Right lobe of liver (tissue), 6 donors: ENCODE measurements around the gene GLIS1. TPM values are rescaled to one million over a fixed set of nuclear protein-coding genes. Genes with fewer than 3 reads are reported as not detected.

Experiments
- ATAC-seq, 4 donors: fragments of 200-7000 bp; cut with Tn5 transposase; one replicate each; pipeline ENCODE4 v1.9.1; 2020; ENCODE audit warnings: mild to moderate bottlenecking in 4 of 4, moderate library complexity in 4 of 4
- DNase-seq, 3 donors: peaks; one replicate each; pipeline ENCODE4 v3.0.0-alpha.2; 2020
- H3K27ac ChIP-seq, 3 donors: fragments of 200-600 bp; one replicate each; pipeline ENCODE4 v1.8.0; 2022
- H3K27me3 ChIP-seq, 2 donors: fragments of 200-600 bp; one replicate each; pipeline ENCODE4 v1.8.0; 2022
- H3K36me3 ChIP-seq, 4 donors: fragments of 200-600 bp; sonication (generic) in 1 of 4; one replicate each; pipeline versions ENCODE4 v1.5.1 to v1.8.0; 2017 to 2022; ENCODE audit warnings: control low read depth in 1 of 4
- H3K4me1 ChIP-seq, 4 donors: fragments of 200-600 bp; sonication (generic) in 1 of 4; one replicate each; pipeline versions ENCODE4 v1.5.1 to v1.8.0; 2017 to 2022; ENCODE audit warnings: control low read depth in 1 of 4
- H3K4me3 ChIP-seq, 3 donors: fragments of 200-600 bp; one replicate each; pipeline ENCODE4 v1.8.0; 2022
- H3K9me3 ChIP-seq, 4 donors: fragments of 200-600 bp; sonication (generic) in 1 of 4; one replicate each; pipeline versions ENCODE4 v1.5.1 to v1.8.0; 2017 to 2022; ENCODE audit warnings: control low read depth in 1 of 4
- POLR2A ChIP-seq: fragments of 450-650 bp; IDR thresholded peaks from one replicate; pipeline ENCODE4 v1.6.1; 2017; ENCODE audit warnings: antibody characterized with exemption, mild to moderate bottlenecking
- WGBS: methylation state at CpG from one replicate; pipeline ENCODE4 v1.1.6; 2018; ENCODE audit warnings: low coverage, low lambda C conversion rate; ENCODE audit not compliant: insufficient coverage; ENCODE audit errors: missing lambda C conversion rate; 5-methylcytosine and 5-hydroxymethylcytosine counted together
- intact Hi-C, 2 donors: fragments of 100-400 bp; cut with DNase I; formaldehyde crosslinking; loops; one replicate each; pipeline versions ENCODE4 v1.11.2 to v1.14.1; 2022
- total RNA-seq, 6 experiments: library from RNA; depleted of rRNA in 2 of 6; stranded (reverse); fragments of >200 nt in 2 of 6; fragmentation: NEBNext Ultra II Directional in 3 of 6; extraction: Animal tissue kit (Norgen Biotek cat#: 25700) in 3 of 6; gene quantifications; one replicate each; pipeline versions ENCODE4 v1.1.0 to v1.2.4, GENCODE V29; 2016 to 2023
- TF ChIP-seq, protein P1 (sequence below), 4 donors: fragments of 200-600 bp in 3 of 4; fragments of 450-650 bp in 1 of 4; IDR thresholded peaks; one replicate each; pipeline versions ENCODE4 v1.5.1 to v1.8.0; 2016 to 2022; ENCODE audit warnings: antibody characterized with exemption in 4 of 4, mild to moderate bottlenecking in 2 of 4
- donor health status: DM: no; HTN: yes; CAD: no.
- donor health status: DM: no; HTN: no; CAD: no.
- donor health status: DM: no; HTN: no; CAD: no.
- donor health status: DM: no; HTN: yes; CAD: no.
- donor health status: DM: no; HTN: yes; CAD: no.

GLIS1 gene
- total RNA-seq, 6 experiments from 2014 or later: not detected

DNA sequence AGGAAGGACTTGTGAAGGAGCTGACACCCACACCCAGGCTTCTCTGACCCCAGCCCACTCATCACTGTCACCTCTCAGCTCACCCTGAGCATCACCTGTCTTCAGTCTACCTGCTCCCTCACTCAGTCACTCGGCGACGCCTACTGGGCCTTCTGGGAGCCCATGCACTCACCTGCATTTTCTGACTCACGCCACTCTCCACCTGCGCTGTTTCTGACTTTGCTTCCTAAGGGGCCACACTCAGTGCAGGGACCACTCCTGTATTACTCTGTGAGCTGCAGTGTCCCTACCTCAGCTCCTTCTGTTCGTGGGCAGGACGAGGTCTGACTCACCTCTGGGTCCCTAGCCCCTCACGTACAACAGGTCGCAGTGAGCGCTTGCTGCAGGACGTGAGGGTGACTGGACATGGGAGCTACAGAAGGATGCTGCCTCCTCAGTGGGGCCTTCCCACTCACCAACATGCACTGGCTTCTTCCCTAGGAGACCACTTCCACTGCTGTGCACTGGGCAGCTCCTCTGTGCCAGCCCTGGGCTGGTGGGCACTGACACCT is 102.3 kb downstream of the GLIS1 start:
- Histone ChIP-seq H3K27me3 (no peaks in the 10 kb centered on the region), H3K36me3 (no peaks in the 10 kb centered on the region), H3K4me1 (no peaks in the 10 kb centered on the region), H3K4me3 (no peak overlapping the region), H3K9me3 (no peaks in the 10 kb centered on the region), H3K27ac (no peak overlapping the region)
- DNase-seq: peak in 2 of 3 donors; percentile 28 to 33
- WGBS: 72% methylated on average over 9 of the region's 11 CpGs
- no peak for ATAC-seq
- TF ChIP-seq, protein P1, sequence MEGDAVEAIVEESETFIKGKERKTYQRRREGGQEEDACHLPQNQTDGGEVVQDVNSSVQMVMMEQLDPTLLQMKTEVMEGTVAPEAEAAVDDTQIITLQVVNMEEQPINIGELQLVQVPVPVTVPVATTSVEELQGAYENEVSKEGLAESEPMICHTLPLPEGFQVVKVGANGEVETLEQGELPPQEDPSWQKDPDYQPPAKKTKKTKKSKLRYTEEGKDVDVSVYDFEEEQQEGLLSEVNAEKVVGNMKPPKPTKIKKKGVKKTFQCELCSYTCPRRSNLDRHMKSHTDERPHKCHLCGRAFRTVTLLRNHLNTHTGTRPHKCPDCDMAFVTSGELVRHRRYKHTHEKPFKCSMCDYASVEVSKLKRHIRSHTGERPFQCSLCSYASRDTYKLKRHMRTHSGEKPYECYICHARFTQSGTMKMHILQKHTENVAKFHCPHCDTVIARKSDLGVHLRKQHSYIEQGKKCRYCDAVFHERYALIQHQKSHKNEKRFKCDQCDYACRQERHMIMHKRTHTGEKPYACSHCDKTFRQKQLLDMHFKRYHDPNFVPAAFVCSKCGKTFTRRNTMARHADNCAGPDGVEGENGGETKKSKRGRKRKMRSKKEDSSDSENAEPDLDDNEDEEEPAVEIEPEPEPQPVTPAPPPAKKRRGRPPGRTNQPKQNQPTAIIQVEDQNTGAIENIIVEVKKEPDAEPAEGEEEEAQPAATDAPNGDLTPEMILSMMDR (IDR thresholded peaks at IDR 0.05): no peak
- no peak for TF ChIP-seq POLR2A
- intact Hi-C loops: no loop called here

DNA sequence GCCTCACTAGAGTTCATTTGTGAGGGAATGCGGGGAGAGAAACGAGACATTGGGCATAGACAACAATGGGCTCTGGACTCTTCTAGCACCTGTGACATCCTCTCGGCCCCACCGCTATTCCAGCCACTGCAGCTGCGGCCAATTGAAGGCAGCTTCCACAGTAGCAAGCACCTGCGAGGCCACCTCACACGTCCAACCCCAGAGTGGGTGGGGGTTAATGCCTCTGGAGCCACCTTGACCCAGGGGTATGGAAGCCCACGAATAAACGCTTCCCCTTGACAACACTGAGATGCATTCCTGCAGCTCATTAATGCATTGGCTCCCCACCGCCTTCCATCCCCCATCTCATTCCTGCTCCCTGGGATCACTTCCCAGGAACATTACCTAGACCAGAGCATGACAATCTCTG is 104.4 kb downstream of the GLIS1 start:
- Histone ChIP-seq H3K27ac (no peak overlapping the region), H3K27me3 (no peaks in the 10 kb centered on the region), H3K4me1 (no peaks in the 10 kb centered on the region), H3K9me3 (no peaks in the 10 kb centered on the region), H3K36me3 (no peaks in the 10 kb centered on the region), H3K4me3 (no peak overlapping the region)
- ATAC-seq (no peak), DNase-seq (peak in 2 of 3 donors; percentile 15 to 40)
- WGBS: 50% methylated on average over 5 of the region's 10 CpGs
- intact Hi-C loops: no loop called here
- TF ChIP-seq, protein P1 (IDR thresholded peaks at IDR 0.05): no peak
- no peak for TF ChIP-seq POLR2A

DNA sequence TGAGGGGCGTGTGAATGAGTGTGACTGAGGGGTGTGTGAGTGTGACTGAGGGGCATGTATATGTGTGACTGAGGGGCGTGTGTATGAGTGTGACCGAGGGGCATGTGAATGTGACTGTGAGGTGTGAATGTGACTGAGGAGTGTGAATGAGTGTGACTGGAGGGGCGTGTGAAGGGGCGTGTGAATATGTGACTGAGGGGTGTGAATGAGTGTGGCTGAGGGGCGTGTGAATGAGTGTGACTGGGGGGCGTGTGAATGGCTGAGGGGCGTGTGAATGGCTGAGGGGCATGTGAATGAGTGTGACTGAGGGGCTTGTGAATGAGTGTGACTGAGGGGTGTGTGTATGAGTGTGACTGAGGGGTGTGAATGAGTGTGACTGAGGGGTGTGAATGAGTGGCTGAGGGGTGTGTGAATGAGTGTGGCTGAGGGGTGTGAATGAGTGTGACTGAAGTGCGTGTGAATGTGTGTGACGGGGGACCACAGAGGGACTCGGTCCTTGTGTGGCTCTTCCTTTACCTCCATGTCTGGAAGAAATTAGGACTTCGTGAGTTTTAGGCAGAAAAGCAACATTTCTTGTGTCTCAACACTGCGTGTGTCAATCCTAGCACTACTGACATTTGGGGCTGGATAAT is 105.8 kb downstream of the GLIS1 start:
- H3K27me3 ChIP-seq: no peaks in the 10 kb centered on the region
- intact Hi-C loops: no loop called here
- 87% methylated on average over 12 of the region's 13 CpGs for WGBS
- no peak overlapping the region for H3K27ac ChIP-seq
- H3K9me3 ChIP-seq: no peaks in the 10 kb centered on the region
- no peak for ATAC-seq
- DNase-seq: peak in 1 of 3 donors; percentile 11
- no peaks in the 10 kb centered on the region for H3K4me1 ChIP-seq
- no peak for TF ChIP-seq POLR2A
- TF ChIP-seq, protein P1 (IDR thresholded peaks at IDR 0.05): no peak
- H3K36me3 ChIP-seq: no peaks in the 10 kb centered on the region
- H3K4me3 ChIP-seq: no peak overlapping the region

DNA sequence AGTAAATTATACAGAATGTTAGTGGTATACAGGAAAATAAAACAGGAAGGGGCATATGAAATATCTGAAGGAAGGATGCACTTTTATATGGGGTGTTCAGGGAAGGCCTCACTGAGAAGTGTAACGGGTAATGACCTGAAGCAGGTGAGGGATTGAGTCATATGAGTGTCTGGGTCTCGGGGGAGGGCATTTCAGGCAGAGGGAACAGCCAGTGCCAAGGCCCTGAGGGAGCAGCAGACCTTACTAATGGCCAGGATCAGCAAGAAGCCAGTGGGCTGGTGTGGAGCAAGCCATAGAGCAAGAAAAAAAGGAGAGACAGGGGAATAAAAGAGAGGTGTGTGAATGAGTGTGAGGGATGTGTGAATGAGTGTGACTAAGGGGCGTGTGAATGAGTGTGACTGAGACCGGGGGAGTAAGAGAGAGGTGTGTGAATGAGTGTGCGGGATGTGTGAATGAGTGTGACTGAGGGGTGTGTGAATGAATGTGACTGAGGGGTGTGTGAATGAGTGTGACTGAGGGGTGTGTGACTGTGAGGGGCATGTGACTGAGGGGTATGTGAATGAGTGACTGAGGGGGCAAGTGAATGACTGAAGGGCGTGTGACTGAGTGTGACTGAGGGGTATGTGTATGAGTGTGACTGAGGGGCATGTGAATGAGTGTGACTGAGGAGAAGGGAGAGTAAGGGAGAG is 107.2 kb downstream of the GLIS1 start:
- H3K27me3 ChIP-seq: no peaks in the 10 kb centered on the region
- intact Hi-C loops: no loop called here
- H3K27ac ChIP-seq: no peak overlapping the region
- TF ChIP-seq, protein P1 (IDR thresholded peaks at IDR 0.05): no peak
- TF ChIP-seq POLR2A: no peak
- no peaks in the 10 kb centered on the region for H3K9me3 ChIP-seq
- H3K4me3 ChIP-seq: no peak overlapping the region
- no peak for ATAC-seq
- no peak for DNase-seq
- H3K36me3 ChIP-seq: no peaks in the 10 kb centered on the region
- 79% methylated on average over 6 of the region's 6 CpGs for WGBS
- no peaks in the 10 kb centered on the region for H3K4me1 ChIP-seq
